ENCODE data around the gene PSMB7.

The PSMB7 gene

GRCh38 chr9:124332361-124333202 is 82.7 kb downstream of the PSMB7 start:
- Histone ChIP-seq H3K36me3 (ENCODE audit: control insufficient read depth, insufficient read depth, low read length) (0 out of 2 replicates have a peak, but pooled peaks cover 2% of the 10 kb centered on the region), H3K27me3 (ENCODE audit: control insufficient read depth, insufficient read depth, low read length) (no peaks in the 10 kb centered on the region), H3K27ac (ENCODE audit: low read depth, low read length) (no peak overlapping the region), H3K4me1 (ENCODE audit: control insufficient read depth, insufficient read depth, low read length) (no peaks in the 10 kb centered on the region), H3K9ac (ENCODE audit: low read depth, low read length) (no peak overlapping the region), H3K9me3 (ENCODE audit: control insufficient read depth, insufficient read depth, low read length) (no peaks in the 10 kb centered on the region), H3K4me3 (ENCODE audit: low read depth, low read length) (no peak overlapping the region)

GRCh38 chr9:124331580-124331979 is 83.7 kb downstream of the PSMB7 start:
- H3K9me3 ChIP-seq (ENCODE audit: control insufficient read depth, insufficient read depth, low read length) = no peaks in the 10 kb centered on the region
- H3K36me3 ChIP-seq (ENCODE audit: control insufficient read depth, insufficient read depth, low read length) = 0 out of 2 replicates have a peak, but pooled peaks cover 2% of the 10 kb centered on the region
- no peak overlapping the region for H3K9ac ChIP-seq (ENCODE audit: low read depth, low read length)
- no peak overlapping the region for H3K27ac ChIP-seq (ENCODE audit: low read depth, low read length)
- no peak overlapping the region for H3K4me3 ChIP-seq (ENCODE audit: low read depth, low read length)
- no peaks in the 10 kb centered on the region for H3K27me3 ChIP-seq (ENCODE audit: control insufficient read depth, insufficient read depth, low read length)
- H3K4me1 ChIP-seq (ENCODE audit: control insufficient read depth, insufficient read depth, low read length) = no peaks in the 10 kb centered on the region

GRCh38 chr9:124330011-124330697 is 85.1 kb downstream of the PSMB7 start:
- 0 out of 2 replicates have a peak, but pooled peaks cover 2% of the 10 kb centered on the region for H3K36me3 ChIP-seq (ENCODE audit: control insufficient read depth, insufficient read depth, low read length)

GRCh38 chr9:124329206-124329792 is 85.9 kb downstream of the PSMB7 start:
- H3K9ac ChIP-seq (ENCODE audit: low read depth, low read length) = no peak overlapping the region
- H3K9me3 ChIP-seq (ENCODE audit: control insufficient read depth, insufficient read depth, low read length) = no peaks in the 10 kb centered on the region
- H3K27ac ChIP-seq (ENCODE audit: low read depth, low read length) = no peak overlapping the region
- no peaks in the 10 kb centered on the region for H3K27me3 ChIP-seq (ENCODE audit: control insufficient read depth, insufficient read depth, low read length)
- no peak overlapping the region for H3K4me3 ChIP-seq (ENCODE audit: low read depth, low read length)
- H3K4me1 ChIP-seq (ENCODE audit: control insufficient read depth, insufficient read depth, low read length) = no peaks in the 10 kb centered on the region
- 0 out of 2 replicates have a peak, but pooled peaks cover 2% of the 10 kb centered on the region for H3K36me3 ChIP-seq (ENCODE audit: control insufficient read depth, insufficient read depth, low read length)

More at GRCh38 chr9:124330011-124330697, 85.1 kb downstream of the PSMB7 start:
- Histone ChIP-seq H3K4me3 (ENCODE audit: low read depth, low read length) (no peak overlapping the region), H3K27me3 (ENCODE audit: control insufficient read depth, insufficient read depth, low read length) (no peaks in the 10 kb centered on the region), H3K4me1 (ENCODE audit: control insufficient read depth, insufficient read depth, low read length) (no peaks in the 10 kb centered on the region), H3K9me3 (ENCODE audit: control insufficient read depth, insufficient read depth, low read length) (no peaks in the 10 kb centered on the region), H3K27ac (ENCODE audit: low read depth, low read length) (no peak overlapping the region), H3K9ac (ENCODE audit: low read depth, low read length) (no peak overlapping the region)

GRCh38 chr9:124328285-124328684 is 87.0 kb downstream of the PSMB7 start:
- Histone ChIP-seq H3K9ac (ENCODE audit: low read depth, low read length) (no peak overlapping the region), H3K9me3 (ENCODE audit: control insufficient read depth, insufficient read depth, low read length) (no peaks in the 10 kb centered on the region), H3K27ac (ENCODE audit: low read depth, low read length) (no peak overlapping the region), H3K36me3 (ENCODE audit: control insufficient read depth, insufficient read depth, low read length) (0 out of 2 replicates have a peak, but pooled peaks cover 2% of the 10 kb centered on the region), H3K4me3 (ENCODE audit: low read depth, low read length) (no peak overlapping the region), H3K4me1 (ENCODE audit: control insufficient read depth, insufficient read depth, low read length) (no peaks in the 10 kb centered on the region), H3K27me3 (ENCODE audit: control insufficient read depth, insufficient read depth, low read length) (no peaks in the 10 kb centered on the region)

GRCh38 chr9:124327491-124327890 is 87.8 kb downstream of the PSMB7 start:
- Histone ChIP-seq H3K36me3 (ENCODE audit: control insufficient read depth, insufficient read depth, low read length) (0 out of 2 replicates have a peak, but pooled peaks cover 2% of the 10 kb centered on the region), H3K27ac (ENCODE audit: low read depth, low read length) (no peak overlapping the region), H3K4me1 (ENCODE audit: control insufficient read depth, insufficient read depth, low read length) (no peaks in the 10 kb centered on the region), H3K9ac (ENCODE audit: low read depth, low read length) (no peak overlapping the region), H3K9me3 (ENCODE audit: control insufficient read depth, insufficient read depth, low read length) (no peaks in the 10 kb centered on the region), H3K27me3 (ENCODE audit: control insufficient read depth, insufficient read depth, low read length) (no peaks in the 10 kb centered on the region), H3K4me3 (ENCODE audit: low read depth, low read length) (no peak overlapping the region)

GRCh38 chr9:124326378-124326777 is 88.9 kb downstream of the PSMB7 start:
- Histone ChIP-seq H3K36me3 (ENCODE audit: control insufficient read depth, insufficient read depth, low read length) (0 out of 2 replicates have a peak, but pooled peaks cover 2% of the 10 kb centered on the region), H3K27ac (ENCODE audit: low read depth, low read length) (no peak overlapping the region), H3K9ac (ENCODE audit: low read depth, low read length) (no peak overlapping the region), H3K9me3 (ENCODE audit: control insufficient read depth, insufficient read depth, low read length) (no peaks in the 10 kb centered on the region), H3K4me1 (ENCODE audit: control insufficient read depth, insufficient read depth, low read length) (no peaks in the 10 kb centered on the region), H3K4me3 (ENCODE audit: low read depth, low read length) (no peak overlapping the region), H3K27me3 (ENCODE audit: control insufficient read depth, insufficient read depth, low read length) (no peaks in the 10 kb centered on the region)

- Histone ChIP-seq H3K27me3 (ENCODE audit: control insufficient read depth, insufficient read depth, low read length) (no peaks in the 10 kb centered on the region), H3K36me3 (ENCODE audit: control insufficient read depth, insufficient read depth, low read length) (0 out of 2 replicates have a peak, but pooled peaks cover 2% of the 10 kb centered on the region), H3K4me1 (ENCODE audit: control insufficient read depth, insufficient read depth, low read length) (no peaks in the 10 kb centered on the region), H3K9ac (ENCODE audit: low read depth, low read length) (no peak overlapping the region), H3K4me3 (ENCODE audit: low read depth, low read length) (no peak overlapping the region), H3K9me3 (ENCODE audit: control insufficient read depth, insufficient read depth, low read length) (no peaks in the 10 kb centered on the region), H3K27ac (ENCODE audit: low read depth, low read length) (no peak overlapping the region)
Measured at GRCh38 chr9:124325816-124326215, 89.4 kb downstream of the PSMB7 start.

- Histone ChIP-seq H3K9me3 (ENCODE audit: control insufficient read depth, insufficient read depth, low read length) (no peaks in the 10 kb centered on the region), H3K36me3 (ENCODE audit: control insufficient read depth, insufficient read depth, low read length) (0 out of 2 replicates have a peak, but pooled peaks cover 2% of the 10 kb centered on the region), H3K4me3 (ENCODE audit: low read depth, low read length) (no peak overlapping the region), H3K27ac (ENCODE audit: low read depth, low read length) (no peak overlapping the region), H3K9ac (ENCODE audit: low read depth, low read length) (no peak overlapping the region), H3K27me3 (ENCODE audit: control insufficient read depth, insufficient read depth, low read length) (no peaks in the 10 kb centered on the region), H3K4me1 (ENCODE audit: control insufficient read depth, insufficient read depth, low read length) (no peaks in the 10 kb centered on the region; the same call in 1 of the 2 replicates)
Measured at GRCh38 chr9:124323904-124324303, 91.3 kb downstream of the PSMB7 start.

- no peaks in the 10 kb centered on the region; the same call in 1 of the 2 replicates for H3K4me1 ChIP-seq (ENCODE audit: control insufficient read depth, insufficient read depth, low read length)
- H3K9me3 ChIP-seq (ENCODE audit: control insufficient read depth, insufficient read depth, low read length) = no peaks in the 10 kb centered on the region
- no peak overlapping the region for H3K9ac ChIP-seq (ENCODE audit: low read depth, low read length)
- no peaks in the 10 kb centered on the region for H3K27me3 ChIP-seq (ENCODE audit: control insufficient read depth, insufficient read depth, low read length)
- no peak overlapping the region for H3K27ac ChIP-seq (ENCODE audit: low read depth, low read length)
- H3K36me3 ChIP-seq (ENCODE audit: control insufficient read depth, insufficient read depth, low read length) = 0 out of 2 replicates have a peak, but pooled peaks cover under 1% of the 10 kb centered on the region
- H3K4me3 ChIP-seq (ENCODE audit: low read depth, low read length) = no peak overlapping the region
Measured at GRCh38 chr9:124322618-124323432, 92.4 kb downstream of the PSMB7 start.
